T-cell (primary cell): ENCODE measurements around the gene BHMT2. TPM values are rescaled to one million over a fixed set of nuclear protein-coding genes. Genes with fewer than 3 reads are reported as not detected.

Experiments used
- ATAC-seq, 4 experiments: fragments of 200-7000 bp in 3 of 4; fragments of 150-1000 bp in 1 of 4; cut with Tn5 transposase; replicated peaks in 1 of 4; 1 replicate in 3 of 4; 2 replicates in 1 of 4; pipeline ENCODE4 v1.10.0; 2021; ENCODE audit warnings: moderate library complexity in 3 of 4, mild to moderate bottlenecking in 2 of 4, moderate number of reproducible peaks in 1 of 4
- CTCF ChIA-PET, 2 donors: fragments of 300-600 bp; sonication (Branson Sonifier 250); formaldehyde crosslinking; loops; one replicate each; lab custom pipeline; 2022; ENCODE audit warnings: antibody characterized with exemption in 2 of 2; lab: Charles Lee
- POLR2A ChIA-PET, 2 donors: fragments of 300-600 bp; sonication (Branson Sonifier 250); formaldehyde crosslinking; loops; one replicate each; lab custom pipeline; 2022; ENCODE audit warnings: antibody characterized with exemption in 2 of 2; lab: Charles Lee
- DNase-seq, 35 experiments: peaks; one replicate each; pipeline versions ENCODE4 v3.0.0 to v3.0.0-alpha.2; 2013 to 2023
- H3K27ac ChIP-seq: one replicate; pipeline ENCODE4 v1.5.1; 2013; ENCODE audit warnings: low read length
- H3K27me3 ChIP-seq, 2 experiments: replicated peaks in 1 of 2; 1 replicate in 1 of 2; 2 replicates in 1 of 2; pipeline versions ENCODE4 v1.6.1 to v1.7.0; 2013; ENCODE audit warnings: low read length in 1 of 2, mixed read lengths in 1 of 2; ENCODE audit not compliant: control insufficient read depth in 2 of 2, insufficient read depth in 2 of 2; ENCODE audit errors: extremely low read depth in 1 of 2
- H3K36me3 ChIP-seq, 2 donors: 1 replicate in 1 of 2; 2 replicates in 1 of 2; pipeline versions ENCODE4 v1.6.1 to v1.7.0; 2013; ENCODE audit warnings: low read length in 1 of 2; ENCODE audit not compliant: control insufficient read depth in 2 of 2, insufficient read depth in 1 of 2; ENCODE audit errors: extremely low read depth in 1 of 2
- H3K4me1 ChIP-seq, 2 experiments: 1 replicate in 1 of 2; 2 replicates in 1 of 2; pipeline versions ENCODE4 v1.6.1 to v1.7.0; 2013; ENCODE audit warnings: low read length in 2 of 2, mixed read lengths in 1 of 2; ENCODE audit not compliant: insufficient read depth in 2 of 2, control insufficient read depth in 1 of 2; ENCODE audit errors: extremely low read depth in 1 of 2
- H3K4me3 ChIP-seq, 2 donors: 1 replicate in 1 of 2; 2 replicates in 1 of 2; pipeline versions ENCODE4 v1.5.1 to v1.7.0; 2013; ENCODE audit warnings: mild to moderate bottlenecking in 2 of 2, low read length in 1 of 2, moderate library complexity in 1 of 2; ENCODE audit not compliant: control insufficient read depth in 1 of 2; ENCODE audit errors: extremely low read depth in 1 of 2
- H3K9me3 ChIP-seq: 2 replicates; pipeline ENCODE4 v1.7.0; 2013
- H3K27ac Mint-ChIP-seq, 2 donors: one replicate each; pipeline ENCODE4 v1.8.0; 2020 to 2021; ENCODE audit warnings: mild to moderate bottlenecking in 2 of 2, mixed read lengths in 2 of 2
- H3K27me3 Mint-ChIP-seq, 2 donors: one replicate each; pipeline ENCODE4 v1.8.0; 2021 to 2022; ENCODE audit warnings: mixed read lengths in 2 of 2
- H3K36me3 Mint-ChIP-seq: one replicate; pipeline ENCODE4 v1.8.0; 2021; ENCODE audit warnings: mixed read lengths
- H3K4me1 Mint-ChIP-seq, 3 donors: one replicate each; pipeline ENCODE4 v1.8.0; 2020 to 2022; ENCODE audit warnings: mixed read lengths in 3 of 3, mild to moderate bottlenecking in 1 of 3
- H3K4me3 Mint-ChIP-seq, 3 donors: one replicate each; pipeline ENCODE4 v1.8.0; 2020 to 2022; ENCODE audit warnings: mild to moderate bottlenecking in 3 of 3, mixed read lengths in 3 of 3, moderate library complexity in 3 of 3
- H3K9me3 Mint-ChIP-seq, 3 donors: one replicate each; pipeline ENCODE4 v1.8.0; 2020 to 2022; ENCODE audit warnings: mixed read lengths in 3 of 3
- WGBS: methylation state at CpG from one replicate; pipeline ENCODE4 v1.1.5; 2013; ENCODE audit warnings: missing lambda C conversion rate; ENCODE audit not compliant: insufficient coverage; 5-methylcytosine and 5-hydroxymethylcytosine counted together
- total RNA-seq, 35 experiments: library from RNA in 6 of 35; stranded (reverse) in 6 of 35; fragments of 120-200 nt in 1 of 35; gene quantifications; one replicate each; pipeline versions ENCODE4 v1.2.1 to v1.2.4 and lab custom pipeline; 2013 to 2026

The BHMT2 gene
- total RNA-seq, 5 donors from 2014 or later (not counting 1 experiment from before 2014, with no cell fraction given), result 0.19 to 0.38 TPM; not detected in 3

DNA sequence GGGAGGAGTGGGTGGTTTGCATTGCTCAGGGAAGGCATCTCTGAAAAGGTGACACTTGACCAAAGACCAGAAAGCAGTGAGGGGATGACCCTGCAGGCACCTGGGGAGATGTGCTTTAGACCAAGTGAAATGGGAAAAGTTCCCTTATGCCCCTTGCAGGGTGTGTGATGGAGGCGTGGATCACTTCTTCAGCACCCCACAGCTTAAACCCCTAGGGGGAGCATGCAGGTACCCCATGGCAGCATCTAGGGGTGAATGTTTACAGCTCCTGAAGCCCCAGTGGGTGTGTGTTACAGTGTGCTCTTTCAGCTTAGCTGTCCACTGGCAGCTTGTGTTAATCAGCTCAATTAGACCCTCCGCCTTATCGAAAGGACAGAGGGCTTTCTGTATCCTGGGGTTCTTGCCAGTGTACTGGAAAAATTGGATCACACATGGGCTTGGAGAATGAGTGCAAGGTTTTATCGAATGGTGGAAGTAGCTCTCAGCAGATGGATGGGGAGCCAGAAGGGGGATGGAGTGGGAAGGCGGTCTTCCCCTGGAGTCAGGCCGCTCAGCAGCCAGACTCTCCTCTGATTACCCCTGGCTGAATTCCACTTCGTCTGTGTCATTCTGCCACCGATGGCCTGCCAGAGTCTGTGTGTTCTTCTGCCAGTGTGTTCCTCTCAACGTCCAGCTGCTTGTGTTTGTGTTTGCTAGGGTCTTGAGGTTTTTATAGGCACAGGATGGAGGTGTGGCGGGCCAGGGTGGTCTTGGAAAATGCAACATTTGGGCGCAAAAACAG, 6.3 kb downstream of the BHMT2 start:
- H3K27me3 Mint-ChIP-seq, result peaks cover 14 to 19% of the 10 kb centered on the region in 2 donors
- H3K4me1 Mint-ChIP-seq, result no peaks in the 10 kb centered on the region
- Histone ChIP-seq H3K4me3 (no peak overlapping the region), H3K27me3 (peaks cover 0 to 4% of the 10 kb centered on the region in 2 experiments), H3K4me1 (no peaks in the 10 kb centered on the region), H3K36me3 (no peaks in the 10 kb centered on the region), H3K9me3 (no peaks in the 10 kb centered on the region), H3K27ac (no peak overlapping the region)
- no peaks in the 10 kb centered on the region for H3K9me3 Mint-ChIP-seq
- no peak overlapping the region for H3K27ac Mint-ChIP-seq
- ChIA-PET POLR2A (interaction anchor here in 1 of 2 donors (0.6 kb wide), 1 partner anchor 1319 kb away, joined by 3 read pairs; no protein-coding TSS in a partner anchor), CTCF (no interaction called here)
- ATAC-seq, result no peak
- no peak for DNase-seq
- H3K4me3 Mint-ChIP-seq, result no peak overlapping the region
- 84% methylated on average over 5 of the region's 11 CpGs for WGBS
- H3K36me3 Mint-ChIP-seq, result no peaks in the 10 kb centered on the region

- H3K9me3 Mint-ChIP-seq, result no peaks in the 10 kb centered on the region
- Histone ChIP-seq H3K27ac (no peak overlapping the region), H3K9me3 (no peaks in the 10 kb centered on the region), H3K27me3 (peaks cover 0 to 3% of the 10 kb centered on the region in 2 experiments), H3K36me3 (no peaks in the 10 kb centered on the region), H3K4me3 (no peak overlapping the region), H3K4me1 (no peaks in the 10 kb centered on the region)
- no peaks in the 10 kb centered on the region for H3K36me3 Mint-ChIP-seq
- 100% methylated on average over 1 of the region's 4 CpGs for WGBS
- no peak overlapping the region for H3K27ac Mint-ChIP-seq
- ATAC-seq, result no peak
- DNase-seq, result no peak
- POLR2A ChIA-PET, result interaction anchor here in 1 of 2 donors (0.6 kb wide), 1 partner anchor 307 kb away, joined by 4 read pairs; no protein-coding TSS in a partner anchor
- no peaks in the 10 kb centered on the region for H3K4me1 Mint-ChIP-seq
- no peak overlapping the region for H3K4me3 Mint-ChIP-seq
- H3K27me3 Mint-ChIP-seq, result peaks cover 5 to 9% of the 10 kb centered on the region in 2 donors
- CTCF ChIA-PET, result no interaction called here
Observed at GRCh38 chr5:79076819-79077218, 7.3 kb downstream of the BHMT2 start.

GRCh38 chr5:79077680-79078365, 8.3 kb downstream of the BHMT2 start:
- Mint-ChIP-seq H3K27ac (peak overlapping the region in 1 of 2 donors; percentile 32), H3K4me3 (no peak overlapping the region), H3K4me1 (no peaks in the 10 kb centered on the region), H3K36me3 (no peaks in the 10 kb centered on the region), H3K9me3 (no peaks in the 10 kb centered on the region), H3K27me3 (peaks cover 0 to 3% of the 10 kb centered on the region in 2 donors)
- WGBS, result 29% methylated on average over 1 of the region's 3 CpGs
- peaks cover 0 to 3% of the 10 kb centered on the region in 2 experiments for H3K27me3 ChIP-seq
- no peaks in the 10 kb centered on the region for H3K36me3 ChIP-seq
- H3K4me1 ChIP-seq, result no peaks in the 10 kb centered on the region
- ATAC-seq (no peak), DNase-seq (no peak)
- no peak overlapping the region for H3K4me3 ChIP-seq
- POLR2A ChIA-PET, result no interaction called here
- H3K9me3 ChIP-seq, result no peaks in the 10 kb centered on the region
- H3K27ac ChIP-seq, result no peak overlapping the region
- CTCF ChIA-PET, result interaction anchor here in 1 of 2 donors (0.6 to 0.7 kb wide), 3 partner anchors 12 to 1881 kb away, joined by 3 to 4 read pairs (median 4); no protein-coding TSS in a partner anchor

DNA sequence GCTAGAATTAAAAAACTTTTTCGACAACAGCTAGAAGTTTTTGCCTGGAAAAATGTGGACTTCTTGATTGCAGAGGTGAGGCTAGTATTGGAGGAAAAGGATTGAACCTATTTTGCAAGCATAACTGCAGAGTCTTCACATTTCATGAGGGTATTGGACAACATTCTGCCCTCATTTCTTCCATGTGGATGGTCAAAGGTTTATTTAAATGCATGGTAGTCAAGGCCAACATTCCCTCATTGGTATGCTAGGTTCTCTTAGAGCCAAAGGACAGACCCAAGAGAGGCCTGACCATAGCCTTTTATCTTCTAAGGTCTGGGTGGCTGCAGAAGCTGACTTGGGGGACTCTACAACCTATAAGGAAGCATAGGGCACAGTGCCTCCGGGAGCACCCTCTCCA, 11.2 kb downstream of the BHMT2 start:
- H3K9me3 ChIP-seq, result no peaks in the 10 kb centered on the region
- ChIA-PET POLR2A (no interaction called here), CTCF (no interaction called here)
- no CpG with 5 or more reads among the region's 2 CpGs for WGBS
- DNase-seq (no peak), ATAC-seq (no peak)
- no peaks in the 10 kb centered on the region for H3K4me1 ChIP-seq
- no peaks in the 10 kb centered on the region for H3K27me3 ChIP-seq
- Mint-ChIP-seq H3K27ac (no peak overlapping the region), H3K4me3 (no peak overlapping the region), H3K36me3 (no peaks in the 10 kb centered on the region), H3K9me3 (no peaks in the 10 kb centered on the region), H3K27me3 (no peaks in the 10 kb centered on the region), H3K4me1 (no peaks in the 10 kb centered on the region)
- no peaks in the 10 kb centered on the region for H3K36me3 ChIP-seq
- no peak overlapping the region for H3K4me3 ChIP-seq
- H3K27ac ChIP-seq, result no peak overlapping the region

DNA sequence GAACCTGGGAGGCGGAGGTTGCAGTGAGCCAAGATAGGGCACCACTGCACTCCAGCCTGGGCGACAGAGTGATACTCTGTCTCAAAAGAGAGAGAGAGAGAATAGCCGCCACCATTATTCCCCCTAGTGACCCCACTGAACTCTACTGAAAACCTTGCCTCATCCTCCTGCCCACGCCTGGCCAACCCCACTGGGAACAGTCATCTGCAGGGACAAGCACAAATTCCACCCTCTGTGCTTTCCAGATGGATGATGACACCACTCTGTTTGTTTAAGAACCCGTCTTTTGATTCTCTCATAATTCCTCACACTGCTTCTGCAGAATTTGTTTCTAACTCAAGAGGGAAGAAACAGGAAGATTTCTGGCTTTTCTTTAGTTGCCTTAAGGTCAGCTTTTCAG, 12.2 kb downstream of the BHMT2 start:
- no peak for ATAC-seq
- H3K4me1 ChIP-seq, result no peaks in the 10 kb centered on the region
- H3K27me3 ChIP-seq, result no peaks in the 10 kb centered on the region
- Mint-ChIP-seq H3K4me1 (no peaks in the 10 kb centered on the region), H3K36me3 (no peaks in the 10 kb centered on the region), H3K4me3 (no peak overlapping the region), H3K9me3 (no peaks in the 10 kb centered on the region), H3K27me3 (no peaks in the 10 kb centered on the region), H3K27ac (no peak overlapping the region)
- POLR2A ChIA-PET, result no interaction called here
- no peak overlapping the region for H3K27ac ChIP-seq
- 86% methylated on average over 1 of the region's 5 CpGs for WGBS
- no peaks in the 10 kb centered on the region for H3K36me3 ChIP-seq
- H3K9me3 ChIP-seq, result no peaks in the 10 kb centered on the region
- no peak overlapping the region for H3K4me3 ChIP-seq
- CTCF ChIA-PET, result interaction anchor here in 1 of 2 donors (1.3 kb wide), 1 partner anchor 56 kb away, joined by 3 read pairs; no protein-coding TSS in a partner anchor
- no peak for DNase-seq

GRCh38 chr5:79086116-79086515, 16.5 kb downstream of the BHMT2 start:
- DNase-seq (no peak), ATAC-seq (no peak)
- Histone ChIP-seq H3K4me1 (no peaks in the 10 kb centered on the region), H3K36me3 (no peaks in the 10 kb centered on the region), H3K4me3 (no peak overlapping the region), H3K9me3 (no peaks in the 10 kb centered on the region), H3K27me3 (no peaks in the 10 kb centered on the region), H3K27ac (no peak overlapping the region)
- H3K27ac Mint-ChIP-seq, result no peak overlapping the region
- no peaks in the 10 kb centered on the region for H3K4me1 Mint-ChIP-seq
- ChIA-PET POLR2A (no interaction called here), CTCF (no interaction called here)
- 100% methylated on average over 1 of the region's 2 CpGs for WGBS
- H3K4me3 Mint-ChIP-seq, result no peak overlapping the region
- H3K9me3 Mint-ChIP-seq, result no peaks in the 10 kb centered on the region
- no peaks in the 10 kb centered on the region for H3K27me3 Mint-ChIP-seq
- H3K36me3 Mint-ChIP-seq, result no peaks in the 10 kb centered on the region
